SK-N-SH (cell line): ENCODE measurements around the gene SLC44A5. TPM values are rescaled to one million over a fixed set of nuclear protein-coding genes. Genes with fewer than 3 reads are reported as not detected.
"Not testable (repeated sequence)": the region's sequence is repeated elsewhere in the genome, so short reads cannot be mapped to it uniquely, and the experiment has no call there.

Experiments used
- CTCF ChIA-PET: fragments of 300-600, 350-600 bp; formaldehyde crosslinking; extraction: SDS; loops from one replicate; lab custom pipeline; 2021; lab: Yijun Ruan, JAX
- POLR2A ChIA-PET: fragments of 350-600 bp; sonication (Branson Sonifier 250); formaldehyde crosslinking; extraction: SDS; loops from one replicate; lab custom pipeline; 2020; ENCODE audit warnings: antibody characterized with exemption, inconsistent platforms; lab: Yijun Ruan, JAX
- DNase-seq: peaks from one replicate; pipeline ENCODE4 v3.0.0; 2012
- H2AFZ ChIP-seq: fragments of 200-600 bp; sonication (generic); 2 replicates; pipeline ENCODE4 v1.8.1; 2016; ENCODE audit warnings: antibody characterized with exemption, mild to moderate bottlenecking, low read depth
- H3F3A ChIP-seq: fragments of 200-600 bp; sonication (generic); replicated peaks from 2 replicates; pipeline ENCODE3; 2016; ENCODE audit warnings: antibody characterized with exemption, mild to moderate bottlenecking; ENCODE audit not compliant: insufficient read depth
- H3K27ac ChIP-seq, 2 experiments: fragments of 200-500 bp in 1 of 2; fragments of 200-600 bp in 1 of 2; sonication (Bioruptor generic) in 1 of 2; sonication (generic), shearing (Covaris generic) in 1 of 2; 2 replicates each; pipeline versions ENCODE4 v1.5.1 to v1.6.1; 2014 to 2016; ENCODE audit warnings: low read depth in 2 of 2, inconsistent platforms in 1 of 2, low read length in 1 of 2, mild to moderate bottlenecking in 1 of 2, mixed read lengths in 1 of 2
- H3K27me3 ChIP-seq: fragments of 200-600 bp; sonication (generic), shearing (Covaris generic); 2 replicates; pipeline ENCODE4 v1.6.1; 2016; ENCODE audit warnings: mixed run types; ENCODE audit not compliant: insufficient read depth
- H3K36me3 ChIP-seq, 2 experiments: fragments of 200-500 bp in 1 of 2; fragments of 200-600 bp in 1 of 2; sonication (Bioruptor generic) in 1 of 2; sonication (generic) in 1 of 2; replicated peaks in 1 of 2; 2 replicates each; pipeline versions ENCODE3 to v1.5.1; 2014 to 2016; ENCODE audit warnings: low read length in 1 of 2, mild to moderate bottlenecking in 1 of 2; ENCODE audit not compliant: insufficient read depth in 2 of 2, control insufficient read depth in 1 of 2
- H3K4me1 ChIP-seq, 2 experiments: fragments of 200-500 bp in 1 of 2; fragments of 200-600 bp in 1 of 2; sonication (Bioruptor generic) in 1 of 2; sonication (generic), shearing (Covaris generic) in 1 of 2; 2 replicates each; pipeline versions ENCODE4 v1.5.1 to v1.6.1; 2014 to 2016; ENCODE audit warnings: low read depth in 1 of 2, low read length in 1 of 2, mixed run types in 1 of 2; ENCODE audit not compliant: insufficient read depth in 2 of 2, control insufficient read depth in 1 of 2
- H3K4me2 ChIP-seq: fragments of 200-600 bp; sonication (generic), shearing (Covaris generic); 2 replicates; pipeline ENCODE4 v1.6.1; 2017; ENCODE audit warnings: mixed run types
- H3K4me3 ChIP-seq, 2 experiments: fragments of 200-500 bp in 1 of 2; fragments of 200-600 bp in 1 of 2; sonication (Bioruptor generic) in 1 of 2; sonication (generic), shearing (Covaris generic) in 1 of 2; 2 replicates each; pipeline versions ENCODE4 v1.5.1 to v1.8.1; 2014 to 2016; ENCODE audit warnings: low read depth in 2 of 2, inconsistent platforms in 1 of 2, low read length in 1 of 2, mild to moderate bottlenecking in 1 of 2, mixed read lengths in 1 of 2, moderate library complexity in 1 of 2
- H3K79me2 ChIP-seq: fragments of 200-600 bp; sonication (generic); 2 replicates; pipeline ENCODE4 v1.8.1; 2017; ENCODE audit warnings: mild to moderate bottlenecking; ENCODE audit not compliant: insufficient read depth
- H3K9ac ChIP-seq: fragments of 200-600 bp; sonication (generic); 2 replicates; pipeline ENCODE4 v1.6.1; 2017; ENCODE audit warnings: mixed run types
- H3K9me2 ChIP-seq: fragments of 200-600 bp; sonication (generic); 2 replicates; pipeline ENCODE4 v1.6.1; 2017; ENCODE audit warnings: mixed run types
- H3K9me3 ChIP-seq: fragments of 200-600 bp; sonication (generic); 2 replicates; pipeline ENCODE4 v1.6.1; 2017; ENCODE audit warnings: mixed run types, mild to moderate bottlenecking, moderate library complexity
- H4K20me1 ChIP-seq: fragments of 200-600 bp; sonication (generic); 2 replicates; pipeline ENCODE4 v1.6.1; 2017; ENCODE audit warnings: mild to moderate bottlenecking, mixed run types; ENCODE audit not compliant: insufficient read depth
- CHD2 ChIP-seq: fragments of 150-350 bp; IDR thresholded peaks from 2 replicates; pipeline ENCODE4 v1.6.1; 2018; ENCODE audit warnings: low read length; ENCODE audit not compliant: partially characterized antibody
- CTCF ChIP-seq: fragments of 200-600 bp; sonication (generic); IDR thresholded peaks from 2 replicates; pipeline ENCODE4 v1.6.1; 2017; ENCODE audit warnings: antibody characterized with exemption, mild to moderate bottlenecking, moderate library complexity
- ELF1 ChIP-seq: IDR thresholded peaks from 2 replicates; pipeline ENCODE4 v1.4.0; 2012
- FOSL2 ChIP-seq: IDR thresholded peaks from 2 replicates; pipeline ENCODE4 v1.4.0; 2012; ENCODE audit warnings: low read depth, mild to moderate bottlenecking, moderate library complexity, borderline replicate concordance
- FOXJ3 ChIP-seq: sonication (generic); formaldehyde crosslinking; IDR thresholded peaks from 2 replicates; pipeline ENCODE4 v1.5.1; 2020; ENCODE audit warnings: mild to moderate bottlenecking, missing genetic modification reagents
- FOXM1 ChIP-seq: IDR thresholded peaks from 2 replicates; pipeline ENCODE4 v1.4.0; 2012; ENCODE audit warnings: low read depth, mild to moderate bottlenecking
- MXI1 ChIP-seq: IDR thresholded peaks from 2 replicates; pipeline ENCODE4 v1.6.1; 2012; ENCODE audit warnings: mild to moderate bottlenecking, low read depth, low read length, improper control_type of control experiment
- PBX3 ChIP-seq: IDR thresholded peaks from 2 replicates; pipeline ENCODE4; 2012
- RAD21 ChIP-seq: IDR thresholded peaks from 2 replicates; pipeline ENCODE4 v1.6.1; 2012; ENCODE audit warnings: mild to moderate bottlenecking, low read length
- REST ChIP-seq: IDR thresholded peaks from 2 replicates; pipeline ENCODE4 v1.6.1; 2012; ENCODE audit warnings: mild to moderate bottlenecking, low read depth, low read length, moderate library complexity
- RFX5 ChIP-seq: IDR thresholded peaks from 2 replicates; pipeline ENCODE4 v1.6.1; 2012; ENCODE audit warnings: mild to moderate bottlenecking, improper control_type of control experiment, low read length
- RXRA ChIP-seq: IDR thresholded peaks from 2 replicates; pipeline ENCODE4 v1.4.0; 2012; ENCODE audit warnings: low read depth, mild to moderate bottlenecking, borderline replicate concordance
- SMC3 ChIP-seq: IDR thresholded peaks from 2 replicates; pipeline ENCODE4 v1.6.1; 2012; ENCODE audit warnings: low read depth, low read length, improper control_type of control experiment
- USF2 ChIP-seq: fragments of 150-350 bp; IDR thresholded peaks from 2 replicates; pipeline ENCODE4 v1.6.1; 2017; ENCODE audit warnings: antibody characterized with exemption, low read length, low read depth, borderline replicate concordance
- WGBS: methylation state at CpG from one replicate; pipeline ENCODE4 v1.1.6; 2017; ENCODE audit warnings: low lambda C conversion rate; 5-methylcytosine and 5-hydroxymethylcytosine counted together
- polyA plus RNA-seq, 3 experiments: library from polyadenylated mRNA; depleted of rRNA; stranded (reverse); fragments of >200 nt; gene quantifications; 2 replicates each; pipeline ENCODE4 v1.2.3, GENCODE V29; 2012

The SLC44A5 gene
- polyA plus RNA-seq, 1 of the 3 experiments (the other 2 are of a cell fraction): 4.9 TPM

- 25% methylated on average over 3 of the region's 3 CpGs for WGBS
- H3F3A ChIP-seq, H3K36me3 ChIP-seq, CTCF ChIA-PET, H3K4me3 ChIP-seq, H3K27ac ChIP-seq, POLR2A ChIA-PET, H3K4me2 ChIP-seq, H4K20me1 ChIP-seq, H3K9ac ChIP-seq, H3K9me3 ChIP-seq, H2AFZ ChIP-seq, H3K79me2 ChIP-seq, H3K4me1 ChIP-seq, H3K27me3 ChIP-seq, H3K9me2 ChIP-seq, DNase-seq: not testable (repeated sequence)
Measured at GRCh38 chr1:75593457-75593856, 17.5 kb downstream of the SLC44A5 start.

- Histone ChIP-seq H3K4me2 (no peak overlapping the region), H3K79me2 (no peaks in the 10 kb centered on the region), H3K9me3 (no peaks in the 10 kb centered on the region; the same call in 1 of the 2 replicates), H3K36me3 (no peaks in the 10 kb centered on the region), H3K27ac (no peak overlapping the region), H3K4me3 (no peak overlapping the region), H3K4me1 (peaks cover 0 to 6% of the 10 kb centered on the region in 2 experiments; a peak in 1 of 4 replicates), H4K20me1 (no peaks in the 10 kb centered on the region), H3K9ac (no peak overlapping the region), H3F3A (no peaks in the 10 kb centered on the region), H3K9me2 (no peaks in the 10 kb centered on the region), H2AFZ (no peak overlapping the region), H3K27me3 (no peaks in the 10 kb centered on the region)
- WGBS: 69% methylated on average over 1 of the region's 4 CpGs
- DNase-seq: no peak
- TF ChIP-seq SMC3 (no peak), FOXJ3 (CRISPR knock-in tag) (no peak), ELF1 (no peak), RFX5 (no peak), MXI1 (no peak), RAD21 (no peak)
- POLR2A ChIA-PET: interaction anchor here (0.6 kb wide), 1 partner anchor 107 kb away, joined by 3 read pairs; no protein-coding TSS in a partner anchor
- CTCF ChIA-PET: no interaction called here
Measured at GRCh38 chr1:75589637-75590036, 21.3 kb downstream of the SLC44A5 start.

GRCh38 chr1:75588779-75589475, 22.0 kb downstream of the SLC44A5 start:
- H3K27ac ChIP-seq: no peak overlapping the region
- H3F3A ChIP-seq: no peaks in the 10 kb centered on the region
- no peak overlapping the region for H2AFZ ChIP-seq
- no peaks in the 10 kb centered on the region for H3K79me2 ChIP-seq
- no peak overlapping the region for H3K4me3 ChIP-seq
- H4K20me1 ChIP-seq: no peaks in the 10 kb centered on the region
- DNase-seq: no peak
- no peaks in the 10 kb centered on the region for H3K36me3 ChIP-seq
- ChIA-PET CTCF (no interaction called here), POLR2A (interaction anchor here (0.6 kb wide), 2 partner anchors 108 to 131 kb away, joined by 3 read pairs; no protein-coding TSS in a partner anchor)
- peaks cover 0 to 6% of the 10 kb centered on the region in 2 experiments; a peak in 1 of 4 replicates for H3K4me1 ChIP-seq
- H3K9ac ChIP-seq: no peak overlapping the region
- 57% methylated on average over 4 of the region's 4 CpGs for WGBS
- H3K4me2 ChIP-seq: no peak overlapping the region
- no peaks in the 10 kb centered on the region for H3K27me3 ChIP-seq
- no peaks in the 10 kb centered on the region for H3K9me2 ChIP-seq
- no peaks in the 10 kb centered on the region; the same call in 1 of the 2 replicates for H3K9me3 ChIP-seq
- no peak for TF ChIP-seq PBX3
- TF ChIP-seq USF2: no peak
- no peak for TF ChIP-seq CTCF
- no peak for TF ChIP-seq RXRA
- no peak for TF ChIP-seq FOSL2
- no peak for TF ChIP-seq REST
- TF ChIP-seq FOXM1: no peak
- TF ChIP-seq CHD2: no peak
